Mesenchymal stem cell (in vitro differentiated cells and primary cell): ENCODE results near the gene HPDL.

ENCODE experiments used
- DNase-seq: peaks from one replicate; pipeline ENCODE4 v3.0.0-alpha.2; 2013
- H2AFZ ChIP-seq: one replicate; pipeline ENCODE4 v1.6.1; 2013; ENCODE audit warnings: low read depth, mild to moderate bottlenecking, control low read depth, inconsistent platforms, low read length, moderate library complexity
- H2AK5ac ChIP-seq: 2 replicates; pipeline ENCODE4 v1.6.1; 2013; ENCODE audit warnings: low read length, moderate library complexity, mild to moderate bottlenecking, inconsistent platforms; ENCODE audit not compliant: severe bottlenecking
- H2BK120ac ChIP-seq: one replicate; pipeline ENCODE4 v1.6.1; 2013; ENCODE audit warnings: low read depth, mild to moderate bottlenecking, inconsistent platforms, low read length, moderate library complexity
- H2BK12ac ChIP-seq, 2 experiments: one replicate each; pipeline ENCODE4 v1.6.1; 2013; ENCODE audit warnings: inconsistent platforms in 2 of 2, low read length in 2 of 2, mild to moderate bottlenecking in 2 of 2, moderate library complexity in 2 of 2, control low read depth in 1 of 2
- H2BK15ac ChIP-seq: one replicate; pipeline ENCODE4 v1.6.1; 2013; ENCODE audit warnings: mild to moderate bottlenecking, low read depth, inconsistent platforms; ENCODE audit not compliant: poor library complexity, severe bottlenecking
- H2BK5ac ChIP-seq: 2 replicates; pipeline ENCODE4 v1.6.1; 2013; ENCODE audit warnings: low read depth, mild to moderate bottlenecking, low read length, control low read depth, inconsistent platforms; ENCODE audit not compliant: poor library complexity, severe bottlenecking
- H3K14ac ChIP-seq, 2 experiments: one replicate each; pipeline ENCODE4 v1.6.1; 2013; ENCODE audit warnings: inconsistent platforms in 2 of 2, low read length in 2 of 2, control low read depth in 1 of 2, mild to moderate bottlenecking in 1 of 2, moderate library complexity in 1 of 2
- H3K18ac ChIP-seq, 2 experiments: one replicate each; pipeline ENCODE4 v1.6.1; 2013; ENCODE audit warnings: inconsistent platforms in 2 of 2, low read length in 2 of 2, control low read depth in 1 of 2, low read depth in 1 of 2, mild to moderate bottlenecking in 1 of 2
- H3K23ac ChIP-seq, 2 experiments: one replicate each; pipeline ENCODE4 v1.6.1; 2013; ENCODE audit warnings: inconsistent platforms in 2 of 2, low read length in 2 of 2, mild to moderate bottlenecking in 2 of 2, moderate library complexity in 2 of 2, control low read depth in 1 of 2
- H3K27ac ChIP-seq: 2 replicates; pipeline ENCODE4 v1.5.1; 2013; ENCODE audit warnings: mild to moderate bottlenecking, moderate library complexity, low read length, control low read depth, inconsistent platforms; ENCODE audit not compliant: poor library complexity, severe bottlenecking
- H3K27me3 ChIP-seq, 2 experiments: 2 replicates each; pipeline versions ENCODE4 v1.6.1 to v1.7.0; 2013; ENCODE audit warnings: low read length in 2 of 2, mild to moderate bottlenecking in 2 of 2, moderate library complexity in 2 of 2, control low read depth in 1 of 2, inconsistent platforms in 1 of 2; ENCODE audit not compliant: control insufficient read depth in 1 of 2, insufficient read depth in 1 of 2
- H3K36me3 ChIP-seq, 2 experiments: 2 replicates each; pipeline versions ENCODE4 v1.6.1 to v1.7.0; 2013; ENCODE audit warnings: low read length in 2 of 2, control low read depth in 1 of 2, inconsistent platforms in 1 of 2, low read depth in 1 of 2, mild to moderate bottlenecking in 1 of 2; ENCODE audit not compliant: insufficient read depth in 2 of 2, control insufficient read depth in 1 of 2
- H3K4ac ChIP-seq, 2 experiments: one replicate each; pipeline ENCODE4 v1.6.1; 2013; ENCODE audit warnings: inconsistent platforms in 2 of 2, low read length in 2 of 2, mild to moderate bottlenecking in 2 of 2, moderate library complexity in 2 of 2, control low read depth in 1 of 2, low read depth in 1 of 2
- H3K4me1 ChIP-seq: 2 replicates; pipeline ENCODE4 v1.6.1; 2013; ENCODE audit warnings: low read depth, low read length, control low read depth; ENCODE audit not compliant: control insufficient read depth, insufficient read depth
- H3K4me2 ChIP-seq: 2 replicates; pipeline ENCODE4 v1.6.1; 2013; ENCODE audit warnings: low read length, mild to moderate bottlenecking, inconsistent platforms; ENCODE audit not compliant: poor library complexity, severe bottlenecking
- H3K4me3 ChIP-seq, 2 experiments: 2 replicates each; pipeline versions ENCODE4 v1.5.1 to v1.7.0; 2013; ENCODE audit warnings: low read length in 2 of 2, mild to moderate bottlenecking in 2 of 2, control low read depth in 1 of 2, low read depth in 1 of 2; ENCODE audit not compliant: insufficient read depth in 1 of 2
- H3K79me1 ChIP-seq: replicated peaks from 2 replicates; pipeline ENCODE4 v1.6.1; 2013; ENCODE audit warnings: mild to moderate bottlenecking, control low read depth, low read length, inconsistent platforms; ENCODE audit not compliant: poor library complexity, severe bottlenecking
- H3K9ac ChIP-seq: 2 replicates; pipeline ENCODE4 v1.7.0; 2013; ENCODE audit warnings: mild to moderate bottlenecking, low read length, moderate library complexity
- H3K9me3 ChIP-seq: 2 replicates; pipeline ENCODE4 v1.7.0; 2013; ENCODE audit warnings: mild to moderate bottlenecking, low read length; ENCODE audit not compliant: control insufficient read depth
- H4K8ac ChIP-seq: one replicate; pipeline ENCODE4 v1.6.1; 2013; ENCODE audit warnings: inconsistent platforms, mild to moderate bottlenecking, low read length, moderate library complexity
- H4K91ac ChIP-seq: one replicate; pipeline ENCODE4 v1.6.1; 2013; ENCODE audit warnings: mild to moderate bottlenecking, low read length, inconsistent platforms
- WGBS: methylation state at CpG from one replicate; pipeline ENCODE4 v1.1.7; 2013; ENCODE audit warnings: mixed read lengths; 5-methylcytosine and 5-hydroxymethylcytosine counted together

The HPDL gene

GRCh38 chr1:45299981-45300668, 26.6 kb upstream of the HPDL start:
- Histone ChIP-seq H3K4ac (no peak overlapping the region), H3K79me1 (peaks cover 1% of the 10 kb centered on the region), H2BK5ac (no peak overlapping the region), H3K18ac (no peak overlapping the region), H3K4me3 (no peak overlapping the region), H3K23ac (no peak overlapping the region), H3K27me3 (no peaks in the 10 kb centered on the region), H3K9ac (no peak overlapping the region), H2AK5ac (no peak overlapping the region), H4K8ac (no peak overlapping the region), H3K9me3 (no peaks in the 10 kb centered on the region), H3K14ac (no peak overlapping the region), H3K4me1 (peaks cover 14% of the 10 kb centered on the region), H3K36me3 (no peaks in the 10 kb centered on the region), H2BK12ac (no peak overlapping the region), H2BK15ac (no peak overlapping the region), H3K27ac (no peak overlapping the region), H2AFZ (no peak overlapping the region), H4K91ac (no peak overlapping the region), H2BK120ac (no peak overlapping the region), H3K4me2 (no peak overlapping the region)
- DNase-seq = peak; percentile 76
- 20% methylated on average over 2 of the region's 4 CpGs for WGBS

GRCh38 chr1:45300669-45300997, 26.1 kb upstream of the HPDL start:
- H3K4me3 ChIP-seq = no peak overlapping the region
- no peak overlapping the region for H2BK12ac ChIP-seq
- no peak for DNase-seq
- no peaks in the 10 kb centered on the region for H3K9me3 ChIP-seq
- no peak overlapping the region for H2BK5ac ChIP-seq
- H4K8ac ChIP-seq = no peak overlapping the region
- no peak overlapping the region for H3K14ac ChIP-seq
- H3K27ac ChIP-seq = no peak overlapping the region
- no peaks in the 10 kb centered on the region for H3K36me3 ChIP-seq
- peaks cover 14% of the 10 kb centered on the region for H3K4me1 ChIP-seq
- no peak overlapping the region for H4K91ac ChIP-seq
- no peak overlapping the region for H3K23ac ChIP-seq
- H3K9ac ChIP-seq = no peak overlapping the region
- no peak overlapping the region for H3K4me2 ChIP-seq
- 41% methylated on average over 2 of the region's 2 CpGs for WGBS
- H2AFZ ChIP-seq = no peak overlapping the region
- H2BK120ac ChIP-seq = no peak overlapping the region
- no peak overlapping the region for H2AK5ac ChIP-seq
- no peaks in the 10 kb centered on the region for H3K27me3 ChIP-seq
- no peak overlapping the region for H3K18ac ChIP-seq
- H3K4ac ChIP-seq = no peak overlapping the region
- peaks cover 1% of the 10 kb centered on the region for H3K79me1 ChIP-seq
- no peak overlapping the region for H2BK15ac ChIP-seq

DNA sequence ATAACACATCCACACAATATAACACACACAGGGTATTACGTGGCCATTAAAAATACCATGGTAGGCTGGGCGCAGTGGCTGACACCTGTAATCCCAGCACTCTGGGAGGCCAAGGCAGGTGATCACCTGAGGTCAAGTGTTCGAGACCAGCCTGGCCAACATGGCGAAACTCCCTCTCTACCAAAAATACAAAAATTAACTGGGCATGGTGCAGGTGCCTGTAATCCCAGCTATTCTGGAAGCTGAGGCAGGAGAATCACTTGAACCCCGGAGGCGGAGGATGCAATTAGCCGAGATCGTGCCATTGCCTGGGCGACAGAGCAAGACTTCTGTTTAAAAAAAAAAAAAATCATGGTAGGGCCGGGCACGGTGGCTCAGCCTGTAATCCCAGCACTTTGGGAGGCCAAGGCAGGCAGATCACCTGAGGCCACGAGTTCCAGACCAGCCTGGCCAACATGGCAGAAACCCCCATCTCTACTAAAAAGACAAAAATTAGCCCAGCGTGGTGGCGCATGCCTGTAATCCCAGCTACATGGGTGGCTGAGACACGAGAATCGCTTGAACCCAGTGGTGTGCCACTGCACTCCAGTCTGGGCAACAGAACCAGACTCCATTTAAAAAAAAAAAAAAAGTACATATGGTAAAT, 24.1 kb upstream of the HPDL start:
- Histone ChIP-seq H3K4me3 (peak overlapping the region; percentile 60 to 83), H4K91ac (no peak overlapping the region), H3K4me2 (peak overlapping the region; percentile 51), H2BK15ac (no peak overlapping the region), H3K36me3 (no peaks in the 10 kb centered on the region), H3K9ac (peak overlapping the region; percentile 97), H2BK12ac (no peak overlapping the region), H3K9me3 (no peaks in the 10 kb centered on the region), H3K4me1 (peaks cover 14% of the 10 kb centered on the region), H3K79me1 (peaks cover 1% of the 10 kb centered on the region), H3K27ac (no peak overlapping the region), H3K27me3 (no peaks in the 10 kb centered on the region), H2BK5ac (no peak overlapping the region), H3K4ac (no peak overlapping the region), H3K14ac (no peak overlapping the region), H3K18ac (no peak overlapping the region), H3K23ac (no peak overlapping the region), H2AFZ (no peak overlapping the region), H2AK5ac (no peak overlapping the region), H4K8ac (no peak overlapping the region), H2BK120ac (no peak overlapping the region)
- DNase-seq = no peak
- 96% methylated on average over 14 of the region's 16 CpGs for WGBS

DNA sequence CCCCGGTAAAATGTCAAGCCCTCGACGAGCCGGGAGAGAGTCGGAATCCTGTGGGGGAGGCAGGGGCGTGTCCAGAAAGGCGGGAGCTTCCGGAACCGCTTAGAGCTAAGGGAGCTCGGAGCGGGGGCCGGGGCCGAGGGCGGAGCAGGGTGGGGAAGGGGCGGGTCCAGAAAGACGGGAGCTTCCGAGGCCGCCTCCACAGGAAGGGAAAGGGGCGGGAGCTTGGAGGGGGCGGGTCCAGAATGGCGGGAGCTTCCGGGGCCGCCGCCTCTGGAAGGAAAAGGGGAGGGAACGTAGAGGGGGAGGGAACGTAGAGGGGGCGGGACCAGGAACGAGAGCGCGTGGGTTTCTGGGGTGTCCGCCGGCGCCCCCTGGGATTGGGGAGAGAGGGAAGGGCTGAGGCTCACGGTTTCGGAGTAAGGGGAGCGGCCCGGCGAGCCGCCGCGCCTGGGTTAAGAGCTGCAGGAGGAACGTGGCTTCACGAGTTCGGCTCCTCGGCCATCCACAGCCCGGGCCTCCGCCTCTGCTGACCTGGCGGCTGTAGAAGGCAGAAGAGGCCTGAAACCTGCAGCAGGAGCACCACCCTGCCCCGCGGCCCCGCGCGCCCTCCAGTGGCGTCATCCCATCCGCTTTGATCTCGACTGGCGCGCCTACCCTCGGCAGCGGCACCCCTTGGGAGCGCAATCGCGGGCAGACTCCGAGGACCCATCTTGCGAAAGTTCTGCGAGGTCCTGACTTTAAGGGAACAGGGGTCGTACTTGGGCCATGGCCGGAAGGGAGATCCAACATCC, 23.0 kb upstream of the HPDL start:
- Histone ChIP-seq H3K4ac (peak overlapping the region; percentile 87 to 89), H3K14ac (peak overlapping the region in 1 of 2 experiments; percentile 95), H3K27me3 (no peaks in the 10 kb centered on the region), H3K4me2 (peak overlapping the region; percentile 89), H3K79me1 (peaks cover 1% of the 10 kb centered on the region), H2BK5ac (peak overlapping the region; percentile 63), H2BK120ac (peak overlapping the region; percentile 71), H3K23ac (peak overlapping the region in 1 of 2 experiments; percentile 19), H3K18ac (peak overlapping the region; percentile 59 to 97), H3K4me1 (peaks cover 14% of the 10 kb centered on the region), H3K4me3 (peak overlapping the region; percentile 78 to 86), H3K9ac (peak overlapping the region; percentile 97), H2BK15ac (peak overlapping the region; percentile 76), H4K91ac (peak overlapping the region; percentile 99), H3K27ac (peak overlapping the region; percentile 88), H3K36me3 (no peaks in the 10 kb centered on the region), H2AFZ (peak overlapping the region; percentile 65), H2AK5ac (peak overlapping the region; percentile 12), H4K8ac (peak overlapping the region; percentile 100), H2BK12ac (peak overlapping the region in 1 of 2 experiments; percentile 23), H3K9me3 (no peaks in the 10 kb centered on the region)
- WGBS = 1% methylated on average over 63 of the region's 68 CpGs
- peak; percentile 98 for DNase-seq
